ENCODE measurements around the gene KDR.
A peak's percentile ranks its signal among the peaks of the same experiment; 100 is the strongest.

Gene KDR

DNA sequence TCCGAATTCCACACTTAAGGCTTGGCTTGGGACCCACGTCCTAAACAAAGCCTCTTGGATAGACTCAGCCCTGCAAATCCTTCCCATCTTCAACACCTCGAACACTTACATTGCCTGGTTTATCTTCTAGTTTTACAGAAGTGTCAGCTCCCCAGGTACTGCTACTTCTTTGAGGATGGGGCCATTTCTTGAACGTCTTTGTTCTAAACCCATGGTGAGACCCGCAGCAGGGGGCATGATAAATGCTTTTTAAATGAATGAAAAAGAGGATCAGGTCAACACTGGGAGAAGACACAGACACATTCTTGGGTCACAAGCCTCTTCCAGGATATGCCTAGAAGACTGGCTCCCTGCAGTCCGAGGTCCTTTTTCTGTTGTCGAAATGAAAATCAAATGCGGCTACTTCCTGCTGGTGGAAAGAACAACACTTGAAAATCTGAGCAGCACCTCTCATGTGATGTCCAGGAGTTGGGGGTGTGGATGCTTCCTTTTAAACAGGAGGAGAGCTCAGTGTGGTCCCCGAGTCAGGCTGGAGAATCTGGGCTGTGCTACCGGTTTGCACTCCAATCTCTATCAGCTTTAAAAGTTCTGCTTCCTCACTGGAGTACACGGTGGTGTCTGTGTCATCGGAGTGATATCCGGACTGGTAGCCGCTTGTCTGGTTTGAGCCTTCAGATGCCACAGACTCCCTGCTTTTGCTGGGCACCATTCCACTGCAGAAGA, 45.8 kb downstream of the KDR start:
- peak; percentile 67 for DNase-seq (ENCODE audit: low spot score)

DNA sequence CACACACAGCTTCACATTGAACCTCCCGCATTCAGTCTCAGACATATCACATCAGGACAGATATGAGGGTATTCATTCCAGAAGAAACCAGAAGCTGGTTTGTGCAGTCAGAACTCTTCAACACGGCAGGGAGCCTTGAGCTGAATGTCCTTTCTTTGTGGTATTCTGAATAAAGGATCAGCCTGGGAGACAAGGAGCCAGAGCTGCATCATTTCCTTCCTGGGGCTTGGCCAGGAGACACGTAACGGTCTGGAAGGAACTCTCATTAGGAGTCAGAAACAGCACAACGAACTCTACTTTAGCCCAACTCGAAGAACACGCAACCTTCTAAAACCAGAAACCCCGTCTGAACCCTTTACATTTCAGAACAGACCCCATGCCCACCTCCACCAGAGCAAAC, 46.4 kb downstream of the KDR start:
- peak; percentile 87 for DNase-seq (ENCODE audit: low spot score)

DNA sequence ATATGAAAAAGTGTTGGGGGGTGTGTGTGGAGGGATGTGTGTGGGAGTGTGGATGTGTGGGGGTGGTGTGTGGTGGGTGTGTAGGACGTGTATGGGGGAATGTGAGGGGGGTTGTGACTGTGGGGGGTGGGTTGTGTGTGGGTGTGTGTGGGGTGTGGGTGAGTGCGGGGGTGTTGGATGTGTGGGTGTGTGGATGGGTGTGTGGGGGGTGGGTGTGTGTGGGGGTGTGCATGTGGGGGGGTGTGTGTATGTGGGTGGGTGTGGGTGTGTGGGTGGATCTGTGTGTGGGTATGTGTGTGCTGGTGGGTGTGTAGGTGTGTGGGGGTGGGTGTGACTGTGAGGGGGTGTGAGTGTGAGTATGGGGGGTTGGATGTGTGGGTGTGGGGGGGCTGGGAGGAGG, 47.8 kb downstream of the KDR start:
- no peak for DNase-seq (ENCODE audit: low spot score)

GRCh38 chr4:55075823-55076716, 49.3 kb downstream of the KDR start:
- DNase-seq (ENCODE audit: low spot score), result no peak

- DNase-seq (ENCODE audit: low spot score), result no peak
Measured at GRCh38 chr4:55075376-55075775, 50.0 kb downstream of the KDR start.

DNA sequence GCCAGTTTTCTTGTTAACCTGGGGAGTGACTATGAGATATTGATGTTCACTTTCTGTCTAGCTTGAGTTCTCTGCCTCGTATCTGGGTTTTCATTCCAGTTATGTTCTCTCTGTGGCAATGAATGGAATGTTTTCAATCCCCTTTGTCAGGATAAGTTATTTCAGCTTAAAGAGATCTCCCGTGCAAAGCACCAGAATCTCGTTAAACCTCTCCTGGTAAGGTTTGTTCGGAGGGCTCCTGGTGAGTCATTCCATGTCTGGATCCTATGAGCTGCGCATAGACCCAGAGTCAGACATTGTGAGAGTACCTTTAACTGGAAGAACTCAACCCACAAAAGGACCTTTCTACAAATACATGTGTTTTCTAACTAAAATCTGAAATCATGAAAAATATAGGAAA, 51.0 kb downstream of the KDR start:
- no peak for DNase-seq (ENCODE audit: low spot score)

DNA sequence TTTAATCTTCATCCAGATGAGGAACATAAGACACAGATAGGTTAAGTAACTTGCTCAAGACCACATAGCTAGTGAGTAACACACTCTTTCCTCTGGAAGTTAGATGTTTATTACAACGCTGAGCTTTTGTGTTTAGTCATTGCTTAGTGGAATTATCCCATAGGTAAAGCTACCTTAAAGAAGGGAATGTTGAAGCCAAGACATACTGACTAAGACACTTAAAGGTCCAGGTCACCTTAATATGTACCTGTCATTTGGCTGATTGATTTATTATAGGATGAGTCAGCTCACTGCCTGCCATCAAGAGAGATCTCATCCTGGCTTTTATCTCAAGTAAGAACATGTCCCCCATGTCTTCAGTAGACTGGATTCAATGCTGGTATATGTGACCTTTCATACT, 53.4 kb downstream of the KDR start:
- no peak for DNase-seq (ENCODE audit: low spot score)

DNA sequence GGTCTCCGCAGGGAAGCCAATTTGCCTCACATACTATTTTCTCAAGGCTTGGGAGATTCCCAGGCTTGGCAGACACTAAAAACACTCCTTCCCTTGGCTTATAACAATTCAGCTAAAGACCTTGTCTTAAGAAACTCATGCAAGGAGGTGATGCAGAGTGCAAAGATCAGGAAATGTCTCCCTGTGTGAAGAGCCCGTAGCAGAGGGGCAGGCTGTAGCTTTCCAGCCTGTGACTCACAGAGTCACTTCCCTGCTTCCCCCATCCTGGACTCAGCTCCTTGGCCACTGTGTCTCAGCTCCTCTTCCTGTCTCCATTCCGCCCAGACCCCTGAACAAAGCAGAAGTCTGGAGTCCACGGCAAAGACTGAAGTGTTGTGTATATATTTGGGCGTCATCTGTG, 56.1 kb downstream of the KDR start:
- peak; percentile 27 for DNase-seq (ENCODE audit: low spot score)

GRCh38 chr4:55068522-55068921, 56.9 kb downstream of the KDR start:
- DNase-seq (ENCODE audit: low spot score), result no peak

- no peak for DNase-seq (ENCODE audit: low spot score)
Measured at GRCh38 chr4:55066018-55066417, 59.4 kb downstream of the KDR start.

DNA sequence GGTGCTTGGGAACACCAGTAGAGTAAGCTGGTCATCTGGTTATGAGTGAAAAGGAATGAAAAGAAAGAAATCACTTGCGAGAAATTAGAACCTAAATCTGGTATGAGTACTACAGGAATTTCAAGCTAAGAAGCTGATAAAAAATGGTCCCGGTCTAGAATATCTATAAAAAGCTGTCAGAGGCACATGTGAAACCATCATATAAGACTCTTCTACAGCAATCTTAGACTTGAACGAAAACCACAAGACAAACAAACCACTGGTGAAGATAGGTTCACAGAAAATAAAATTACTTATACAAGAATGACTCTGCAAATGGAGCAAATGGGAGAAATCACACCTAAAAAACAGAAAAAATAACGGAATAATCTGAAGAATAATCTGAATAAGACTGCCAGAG, 69.9 kb downstream of the KDR start:
- no peak for DNase-seq (ENCODE audit: low spot score)

DNA sequence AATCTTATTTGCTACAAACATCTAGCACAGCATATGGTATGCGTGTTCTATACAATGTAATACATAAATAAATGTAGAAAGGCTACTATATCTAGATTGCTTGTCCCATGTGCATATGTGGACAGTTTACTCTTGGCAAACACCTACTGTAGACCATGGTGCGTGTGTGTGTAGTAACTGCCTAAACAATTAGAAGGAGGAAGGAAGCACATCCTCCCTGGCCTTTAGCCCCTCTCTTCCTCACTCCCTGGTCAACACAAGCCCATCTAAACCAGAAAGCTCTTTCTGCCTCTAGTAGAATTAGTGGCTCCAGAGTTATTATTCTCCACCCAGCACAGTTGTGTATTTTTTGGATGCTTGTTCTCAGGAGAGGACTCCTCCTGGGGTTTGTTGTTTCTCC, 73.9 kb downstream of the KDR start:
- no peak for DNase-seq (ENCODE audit: low spot score)

- DNase-seq (ENCODE audit: low spot score), result no peak
Measured at GRCh38 chr4:55050418-55050950, 74.9 kb downstream of the KDR start.

DNA sequence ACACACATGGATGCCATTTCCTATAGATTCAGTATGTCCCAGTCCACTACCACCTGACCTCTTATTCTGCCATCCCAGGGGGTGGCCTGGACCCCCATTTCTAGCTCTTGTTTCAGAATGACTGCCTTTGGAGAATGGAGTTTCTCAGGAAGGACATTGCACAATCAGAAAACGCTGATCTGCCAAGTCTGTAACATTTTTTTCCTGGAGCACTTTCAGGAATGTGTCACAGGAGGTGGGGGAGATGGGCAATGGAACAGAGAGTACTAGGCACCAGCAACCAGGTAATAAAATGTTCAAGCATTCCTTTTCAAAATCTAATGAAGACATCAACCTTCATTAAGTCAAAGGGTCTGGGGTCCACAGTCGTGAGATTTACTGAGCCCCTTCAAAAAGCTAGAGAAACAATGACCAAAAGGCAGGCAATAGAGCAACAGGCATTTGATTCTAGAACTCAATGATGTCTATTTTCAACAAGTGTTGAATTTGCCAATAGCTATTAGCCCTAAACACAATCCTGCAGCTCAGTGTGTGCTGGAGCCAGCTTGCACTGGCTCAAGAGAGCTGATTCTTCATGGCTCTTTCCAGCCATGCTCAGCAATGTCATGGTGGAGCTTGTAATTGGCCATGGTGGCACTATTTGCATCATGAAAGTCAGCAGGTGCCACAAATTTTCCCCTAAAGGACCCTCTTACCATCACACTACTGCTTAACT, 87.1 kb downstream of the KDR start:
- peak; percentile 11 for DNase-seq (ENCODE audit: low spot score)

GRCh38 chr4:55037728-55038127, 87.7 kb downstream of the KDR start:
- DNase-seq (ENCODE audit: low spot score), result no peak

- DNase-seq (ENCODE audit: low spot score), result no peak
Measured at GRCh38 chr4:55036405-55036804, 89.0 kb downstream of the KDR start.

- DNase-seq (ENCODE audit: low spot score), result no peak
Measured at GRCh38 chr4:55035892-55036291, 89.5 kb downstream of the KDR start.

DNA sequence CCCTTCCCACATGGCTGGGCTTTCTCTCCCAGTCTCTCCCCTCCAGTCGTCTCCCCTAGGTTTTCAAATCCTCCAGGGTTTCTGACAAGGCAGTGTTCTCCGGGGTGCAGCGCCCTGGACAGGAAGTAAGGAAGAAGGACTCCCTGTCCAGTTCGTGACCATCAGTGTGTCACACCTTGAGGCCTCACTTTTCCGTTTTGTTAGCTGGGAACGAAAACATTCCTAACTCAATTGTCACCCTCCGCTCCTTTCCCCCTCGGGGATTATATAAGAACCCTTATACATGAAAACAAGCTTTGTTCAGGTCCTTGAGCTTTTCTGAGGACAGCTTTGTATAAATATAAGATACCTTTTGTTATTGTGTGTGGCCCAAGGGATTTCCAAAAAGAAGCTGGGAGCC, 92.1 kb downstream of the KDR start:
- no peak for DNase-seq (ENCODE audit: low spot score)

- no peak for DNase-seq (ENCODE audit: low spot score)
Measured at GRCh38 chr4:55032788-55033187, 92.6 kb downstream of the KDR start.

DNA sequence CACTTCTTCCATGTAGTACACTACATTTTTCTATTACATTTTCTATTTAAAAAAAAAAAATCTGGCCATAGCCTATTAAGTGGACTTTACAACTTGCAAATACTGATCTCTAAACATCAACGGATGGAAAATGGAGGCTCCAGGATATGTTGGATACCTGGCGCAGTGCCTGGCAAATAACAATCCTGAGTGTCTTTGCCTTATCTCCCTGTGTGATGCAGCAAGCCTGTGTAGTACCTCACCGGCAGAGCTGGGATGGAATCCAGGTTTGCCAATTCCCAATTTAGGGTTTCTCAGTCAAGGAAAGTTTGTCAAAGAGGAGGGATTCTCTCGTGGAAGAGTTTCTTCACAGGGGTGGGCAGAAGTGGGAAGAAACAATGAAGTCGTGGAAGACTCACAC, 93.2 kb downstream of the KDR start:
- DNase-seq (ENCODE audit: low spot score), result no peak

GRCh38 chr4:55031158-55031557, 94.2 kb downstream of the KDR start:
- DNase-seq (ENCODE audit: low spot score), result no peak

DNA sequence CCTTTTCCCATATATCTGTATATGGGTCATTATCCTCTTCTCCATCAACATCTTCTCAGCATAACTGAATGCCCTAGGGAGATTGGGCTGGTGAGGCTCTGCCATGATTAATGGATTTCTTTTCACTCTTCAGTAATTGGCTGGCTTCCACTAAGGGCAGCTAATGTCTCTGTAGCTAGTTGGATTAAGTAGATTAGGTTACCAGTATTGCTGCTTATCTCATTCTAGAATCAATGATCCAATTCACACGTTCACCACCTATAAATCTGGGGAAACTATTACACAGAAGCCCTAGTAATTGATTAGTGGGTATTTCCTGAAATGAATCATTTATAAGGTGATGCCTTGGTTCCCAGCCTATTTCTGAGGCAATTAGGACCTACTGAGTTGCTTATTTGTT, 94.8 kb downstream of the KDR start:
- DNase-seq (ENCODE audit: low spot score), result no peak
